OCI-M2 (cell line): ENCODE results near the gene STK31.
"Not testable (repeated sequence)": the region's sequence is repeated elsewhere in the genome, so short reads cannot be mapped to it uniquely, and the experiment has no call there.

Experiments used
- DNase-seq: peaks from one replicate; lab custom pipeline; 2025; ENCODE audit not compliant: unreplicated experiment; lab: John Stamatoyannopoulos, UW

Gene STK31

GRCh38 chr7:23787272-23787671 is 77.3 kb downstream of the STK31 start:
- DNase-seq, result no peak

- DNase-seq, result no peak
These were observed 78.8 kb downstream of the STK31 start for GRCh38 chr7:23788843-23789242.

- no peak for DNase-seq
These were observed 81.7 kb downstream of the STK31 start for GRCh38 chr7:23791721-23792120.

- no peak for DNase-seq
These were observed 92.8 kb downstream of the STK31 start for GRCh38 chr7:23802720-23803397.

GRCh38 chr7:23804707-23805106 is 94.7 kb downstream of the STK31 start:
- no peak for DNase-seq

- DNase-seq, result no peak
These were observed 98.4 kb downstream of the STK31 start for GRCh38 chr7:23808421-23808820.

GRCh38 chr7:23810099-23810498 is 100.1 kb downstream of the STK31 start:
- no peak for DNase-seq

GRCh38 chr7:23811540-23811939 is 101.5 kb downstream of the STK31 start:
- no peak for DNase-seq

GRCh38 chr7:23828125-23828524 is 118.1 kb downstream of the STK31 start:
- not testable (repeated sequence) for DNase-seq

GRCh38 chr7:23832733-23833132 is 122.7 kb downstream of the STK31 start:
- not testable (repeated sequence) for DNase-seq

GRCh38 chr7:23833405-23833804 is 123.4 kb downstream of the STK31 start:
- no peak for DNase-seq

GRCh38 chr7:23844837-23845236 is 134.8 kb downstream of the STK31 start:
- DNase-seq, result not testable (repeated sequence)

GRCh38 chr7:23852135-23852534 is 142.1 kb downstream of the STK31 start:
- no peak for DNase-seq

- no peak for DNase-seq
These were observed 143.0 kb downstream of the STK31 start for GRCh38 chr7:23852988-23853387.

GRCh38 chr7:23863209-23863787 is 153.3 kb downstream of the STK31 start:
- DNase-seq, result no peak

- DNase-seq, result no peak
These were observed 155.0 kb downstream of the STK31 start for GRCh38 chr7:23864973-23865372.

GRCh38 chr7:23873306-23873705 is 163.3 kb downstream of the STK31 start:
- DNase-seq, result no peak

GRCh38 chr7:23876526-23876925 is 166.5 kb downstream of the STK31 start:
- DNase-seq, result not testable (repeated sequence)
